ENCODE data around the gene C17orf75.

Gene C17orf75

DNA sequence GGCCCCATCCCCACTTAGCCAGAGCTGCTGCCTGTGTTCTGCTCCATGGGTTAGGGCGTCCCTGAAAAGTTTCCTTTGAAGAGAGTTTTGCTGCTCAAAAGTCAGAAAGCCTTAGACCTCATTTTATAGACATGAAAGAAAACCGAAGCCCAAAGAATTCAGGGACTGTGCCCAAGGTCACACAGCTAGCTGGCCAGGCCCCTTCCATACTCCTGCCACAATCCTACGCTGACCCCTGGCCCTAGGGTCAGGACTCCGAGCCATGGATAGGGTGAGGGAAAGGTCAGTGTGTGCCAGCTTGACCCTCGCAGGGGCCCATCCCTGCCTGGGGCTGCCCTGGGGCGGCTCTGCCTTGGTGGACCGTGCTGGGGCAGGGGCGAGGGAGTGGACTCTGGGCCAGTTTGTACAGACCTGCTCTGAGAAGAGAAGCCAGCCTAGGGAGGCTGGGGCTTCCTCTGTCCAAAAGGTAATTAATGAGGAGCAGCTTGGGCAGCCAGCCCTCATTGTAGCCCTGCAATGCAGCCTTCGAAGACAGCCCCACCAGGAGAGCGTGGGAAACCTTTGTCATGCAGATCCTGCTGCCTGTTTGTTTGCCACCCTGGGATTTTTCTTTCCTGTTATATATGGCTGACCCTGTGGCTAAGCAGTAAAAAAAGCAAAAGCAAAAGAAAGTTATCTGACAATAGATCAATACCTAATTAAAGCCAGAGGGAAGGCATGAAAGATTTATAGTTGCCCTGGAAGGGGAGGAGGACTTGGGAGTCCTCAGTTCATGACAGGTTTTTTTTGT, 38.9 kb downstream of the C17orf75 start:
- no peak for DNase-seq

DNA sequence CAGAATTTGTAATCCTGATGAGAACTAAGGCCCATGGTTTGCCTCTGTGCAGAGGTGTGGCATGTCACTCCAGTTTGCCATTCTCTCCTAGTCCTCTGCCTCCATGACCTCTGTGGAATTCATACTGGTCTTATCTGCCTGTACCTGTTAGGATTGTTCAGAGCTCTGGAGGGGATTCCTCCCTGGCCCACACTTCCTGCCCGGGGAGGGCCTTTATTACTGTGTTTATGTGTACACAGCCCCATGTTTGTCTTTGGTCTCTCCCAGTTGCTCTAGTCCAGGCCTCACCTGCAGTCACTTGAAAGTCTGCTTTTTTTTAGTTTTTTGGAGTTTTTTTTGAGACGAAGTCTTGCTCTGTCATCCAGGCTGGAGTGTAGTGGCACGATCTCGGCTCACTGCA, 39.9 kb downstream of the C17orf75 start:
- DNase-seq, result no peak

DNA sequence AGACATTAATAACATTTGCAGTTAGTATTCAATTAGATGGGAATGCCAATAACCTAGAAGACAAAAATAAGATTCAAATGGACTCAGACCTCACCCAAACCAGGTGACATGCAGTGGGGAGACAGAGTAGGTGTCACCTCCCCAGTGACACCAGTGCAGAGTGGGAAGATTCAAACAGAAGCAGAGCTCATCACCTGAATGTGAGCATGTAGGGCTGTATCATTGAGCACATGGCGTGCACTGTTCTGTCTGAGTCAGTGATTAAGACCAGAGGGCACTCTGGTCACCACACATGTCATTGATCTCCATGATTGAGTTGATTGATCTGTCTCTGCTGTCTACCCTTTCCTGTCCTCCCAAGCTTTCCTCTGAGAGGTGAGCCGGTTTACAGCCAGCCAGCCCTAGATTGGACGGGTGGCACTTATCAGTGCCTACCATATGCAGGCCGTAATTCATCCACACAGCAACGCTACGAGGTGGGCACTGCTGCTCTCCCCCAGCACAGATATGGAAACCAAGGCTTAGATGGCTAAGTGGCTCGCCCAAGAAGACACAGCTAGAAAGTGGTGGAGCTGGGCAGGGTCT, 42.3 kb downstream of the C17orf75 start:
- DNase-seq, result no peak

DNA sequence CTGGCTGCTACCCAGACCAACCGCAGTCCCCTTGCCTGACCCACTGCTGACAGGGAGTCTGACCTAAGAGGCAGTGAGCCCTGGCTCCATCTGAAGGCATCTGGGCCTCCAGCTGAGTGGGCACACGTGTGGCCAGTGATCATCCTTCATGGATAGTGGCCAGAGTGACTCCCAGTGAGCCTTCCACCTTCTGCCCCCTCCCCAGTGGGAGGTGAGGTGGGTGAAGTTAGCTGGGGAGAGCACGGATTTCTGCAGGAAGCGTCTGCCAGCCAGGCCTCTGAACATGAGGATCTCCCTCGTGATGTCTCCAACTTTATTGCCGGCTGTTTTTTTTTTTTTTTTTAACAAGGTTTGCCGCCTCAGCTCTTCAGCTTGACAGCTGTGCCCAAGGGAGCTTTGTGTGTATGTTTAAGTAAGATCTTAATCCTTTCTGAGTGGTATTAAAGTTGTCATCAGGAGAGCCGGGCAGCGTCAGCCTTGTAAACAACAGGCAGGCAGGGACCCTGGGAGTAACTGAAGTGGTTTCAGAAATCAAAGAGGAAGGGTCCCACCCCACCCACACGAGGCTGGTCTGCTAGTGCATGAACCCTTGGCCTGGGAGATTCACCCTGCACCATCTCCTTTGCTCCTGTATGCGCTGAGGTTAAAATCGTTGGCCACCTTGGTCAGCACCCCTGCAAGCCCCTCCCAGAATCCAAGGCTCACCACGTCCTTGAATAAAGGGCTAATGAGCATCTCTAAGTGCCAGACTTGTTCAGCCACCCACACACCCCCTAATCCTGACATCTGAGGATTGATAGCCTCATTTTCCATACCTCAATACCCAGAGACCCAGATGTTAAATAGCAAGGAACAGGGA, 43.0 kb downstream of the C17orf75 start:
- no peak for DNase-seq

DNA sequence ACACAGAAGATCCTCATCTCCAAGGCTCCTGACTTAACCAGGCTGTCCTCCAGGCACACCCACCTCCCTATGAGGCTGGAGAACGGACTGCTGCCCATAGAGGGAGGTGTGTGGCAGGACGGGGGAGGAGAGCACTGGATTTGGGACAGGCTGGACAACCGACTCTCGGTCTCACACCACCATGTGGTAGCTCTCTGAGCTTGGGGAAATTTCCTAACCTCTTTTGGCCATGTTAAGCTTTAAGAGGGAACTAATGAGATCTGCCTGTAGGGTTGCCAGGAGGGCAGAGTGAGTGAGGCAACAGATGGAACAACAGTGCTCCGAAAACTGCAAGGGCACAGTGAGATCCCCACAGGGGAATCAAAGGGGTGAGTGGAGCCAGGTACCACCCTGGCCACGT, 43.7 kb downstream of the C17orf75 start:
- DNase-seq, result no peak

DNA sequence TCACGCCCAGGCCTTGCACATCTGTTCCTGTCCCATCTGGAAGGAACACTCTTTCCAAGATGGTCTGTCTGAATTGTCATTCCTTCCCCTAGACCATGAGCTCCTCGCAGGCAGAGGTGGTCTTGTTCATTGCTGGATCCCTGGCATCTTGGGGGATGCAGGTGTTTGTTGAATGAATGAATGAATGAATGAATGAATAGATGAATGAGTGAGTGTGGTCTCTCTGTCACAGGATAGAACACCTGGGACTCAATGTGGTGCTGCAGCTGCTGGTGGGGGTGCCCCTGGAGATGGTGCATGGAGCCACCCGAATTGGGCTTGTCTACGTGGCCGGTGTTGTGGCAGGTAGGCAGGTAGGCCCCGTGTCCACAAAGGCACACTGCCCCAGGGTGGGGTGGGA, 44.1 kb downstream of the C17orf75 start:
- no peak for DNase-seq

DNA sequence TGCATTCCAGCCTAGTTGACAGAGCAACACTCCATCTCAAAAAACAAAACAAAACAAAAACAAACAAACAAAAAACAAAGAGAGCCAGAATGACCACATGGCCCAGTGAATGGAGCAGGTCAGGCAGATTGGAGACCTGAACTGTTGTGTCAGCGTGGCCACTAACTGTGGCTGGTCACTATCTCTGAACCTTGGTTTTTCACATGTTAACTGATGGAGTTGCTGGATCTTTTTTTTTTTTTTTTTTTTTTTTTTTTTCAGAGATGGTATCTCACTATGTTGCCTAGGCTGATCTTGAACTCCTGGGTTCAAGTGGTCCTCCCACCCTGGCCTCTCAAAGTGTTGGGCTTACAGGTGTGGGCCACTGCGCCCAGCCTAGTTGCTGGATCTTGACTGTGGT, 44.5 kb downstream of the C17orf75 start:
- DNase-seq, result no peak

DNA sequence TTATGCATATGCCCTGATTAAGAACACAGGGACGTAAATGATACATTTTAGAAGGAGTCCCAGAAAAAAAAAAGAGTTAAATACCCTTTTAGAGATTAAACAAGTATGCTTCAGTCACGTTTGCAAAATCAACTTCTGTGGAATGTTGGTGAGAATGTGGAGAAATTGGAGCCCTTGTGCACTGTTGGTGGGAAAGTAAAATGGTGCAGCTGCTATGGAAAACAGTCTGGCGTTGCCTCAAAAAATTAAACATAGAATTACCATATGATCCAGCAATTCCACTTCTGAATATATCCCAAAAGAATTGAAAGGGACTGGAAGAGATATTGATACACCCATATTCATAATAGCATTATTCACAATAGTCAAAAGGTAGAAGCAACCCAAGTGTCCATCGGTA, 49.9 kb downstream of the C17orf75 start:
- DNase-seq, result no peak

DNA sequence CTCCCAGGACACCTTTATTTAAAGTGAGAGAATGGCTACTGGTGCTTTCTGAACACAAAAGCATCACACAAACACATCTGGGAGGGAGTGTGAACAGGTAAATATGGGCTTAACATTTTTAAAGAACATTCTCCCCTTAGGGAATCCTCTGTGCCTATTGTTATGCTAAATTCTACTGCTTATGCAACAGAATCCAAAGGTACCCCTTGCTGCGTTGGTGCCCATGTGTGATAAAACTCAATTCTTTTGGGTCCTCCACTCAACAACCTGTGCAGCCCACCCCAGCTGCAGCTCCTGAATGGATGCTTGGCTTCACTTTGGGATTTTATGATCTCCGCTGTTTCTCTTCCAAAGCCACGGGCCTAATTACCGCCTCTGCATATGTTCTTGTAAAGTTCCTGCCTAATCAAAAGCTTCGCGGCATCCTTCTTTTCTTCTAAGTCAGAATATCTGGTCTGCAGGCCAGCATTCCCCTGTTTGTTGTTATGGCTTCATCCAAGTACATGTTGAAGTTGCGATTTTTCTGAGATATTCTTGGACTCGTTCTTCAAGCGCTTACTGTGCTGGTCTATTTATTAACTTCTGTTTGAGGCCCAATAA, 52.4 kb downstream of the C17orf75 start:
- no peak for DNase-seq

DNA sequence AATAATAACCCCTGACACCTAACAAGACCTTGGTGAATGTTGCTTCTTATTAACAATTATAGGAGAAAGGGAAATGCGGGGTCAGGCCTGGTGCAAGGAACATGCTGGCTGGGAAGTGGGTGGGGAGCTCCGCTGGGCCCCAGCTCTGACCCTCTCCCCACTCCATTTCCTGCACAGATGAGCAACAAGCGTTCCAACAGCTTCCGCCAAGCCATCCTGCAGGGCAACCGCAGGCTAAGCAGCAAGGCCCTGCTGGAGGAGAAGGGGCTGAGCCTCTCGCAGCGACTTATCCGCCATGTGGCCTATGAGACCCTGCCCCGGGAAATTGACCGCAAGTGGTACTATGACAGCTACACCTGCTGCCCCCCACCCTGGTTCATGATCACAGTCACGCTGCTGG, 53.4 kb downstream of the C17orf75 start:
- no peak for DNase-seq

DNA sequence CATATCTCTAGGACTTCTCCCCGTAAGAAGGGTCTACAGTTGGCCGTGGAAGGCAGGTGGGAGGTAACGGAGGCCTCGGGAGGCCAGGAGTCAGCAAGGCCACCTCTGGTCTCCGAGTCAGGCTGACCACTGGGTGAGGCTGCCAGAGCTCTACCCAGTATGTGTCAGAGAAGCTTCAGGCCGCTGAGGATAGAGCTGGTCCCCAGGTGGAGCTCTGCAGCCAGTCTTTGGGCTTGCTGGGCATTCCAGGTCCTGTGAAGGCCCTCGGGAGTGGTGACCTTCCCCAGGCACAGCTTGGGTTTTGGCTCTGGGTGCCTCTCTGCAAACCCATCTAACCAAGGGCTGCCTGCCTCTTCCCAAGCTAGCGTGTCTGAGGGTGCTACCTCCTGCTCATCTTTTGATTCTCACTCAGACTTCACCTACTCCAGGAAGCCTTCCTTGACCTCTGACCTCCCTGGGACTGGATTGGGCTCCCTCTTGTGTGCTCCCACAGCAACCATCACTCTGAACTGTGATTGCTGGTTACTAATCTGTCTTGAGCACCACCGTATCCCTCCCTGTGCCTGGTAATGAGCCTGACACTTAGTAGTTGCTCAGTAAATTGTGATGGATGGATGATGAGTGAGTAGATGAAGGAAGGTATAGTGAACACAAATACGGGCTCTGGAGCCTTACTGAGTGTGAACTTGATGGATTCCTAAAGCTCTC, 54.0 kb downstream of the C17orf75 start:
- DNase-seq, result no peak

DNA sequence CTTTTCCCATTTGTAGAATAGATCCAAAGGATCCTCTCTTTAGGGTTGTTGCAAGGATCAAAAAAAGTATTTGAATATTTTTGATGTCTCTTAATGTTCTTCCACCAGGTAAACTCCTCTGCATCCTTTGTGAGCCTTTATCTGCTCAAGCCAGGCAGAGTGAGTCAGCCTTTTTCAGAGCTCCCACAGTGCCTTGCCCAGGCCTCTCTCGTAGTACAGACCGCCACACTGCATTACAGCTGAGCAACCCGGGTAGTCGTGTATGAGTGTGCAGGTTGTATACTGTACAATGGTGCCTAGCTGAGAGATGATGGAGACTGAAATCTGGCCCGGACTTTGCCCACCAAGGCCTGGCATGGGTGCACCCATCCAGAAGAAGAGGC, 55.5 kb downstream of the C17orf75 start:
- no peak for DNase-seq

DNA sequence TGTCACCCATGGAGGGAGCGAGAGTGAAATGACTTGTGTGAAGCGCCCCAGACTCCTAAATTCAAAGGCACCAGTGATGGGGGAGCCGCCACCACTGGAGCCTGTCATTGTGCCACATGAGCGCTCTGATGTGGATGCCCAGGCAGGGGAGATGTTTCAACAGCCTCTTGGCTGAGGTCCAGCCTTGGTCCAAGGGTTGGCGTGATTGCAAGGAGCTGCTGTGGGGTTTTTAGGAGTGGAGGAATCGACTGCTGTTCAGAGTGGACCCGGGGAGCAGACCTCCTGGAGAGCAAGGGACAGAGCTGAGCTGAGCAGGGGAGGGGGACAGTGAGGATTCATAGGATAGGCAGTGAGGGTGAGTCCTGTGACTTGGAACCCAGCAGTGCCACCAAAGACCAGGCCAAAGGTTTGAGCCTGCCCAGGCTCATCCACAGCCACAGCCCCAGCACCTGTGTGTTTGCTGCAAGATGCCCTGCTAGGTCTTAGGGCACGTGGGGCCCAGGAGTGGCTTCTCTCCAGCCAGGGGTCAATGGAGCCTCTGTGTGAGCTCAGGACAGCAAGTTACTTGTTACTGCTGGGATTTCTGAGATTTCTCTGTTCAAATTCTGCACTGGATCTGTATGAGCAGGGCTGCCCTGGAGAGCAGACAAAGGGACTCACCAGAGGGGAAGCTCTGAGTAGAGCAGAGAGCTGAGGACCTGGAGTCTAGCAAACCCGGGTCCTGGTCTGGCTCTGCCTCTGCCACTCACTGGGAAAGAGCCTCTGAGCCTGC, 56.0 kb downstream of the C17orf75 start:
- no peak for DNase-seq

DNA sequence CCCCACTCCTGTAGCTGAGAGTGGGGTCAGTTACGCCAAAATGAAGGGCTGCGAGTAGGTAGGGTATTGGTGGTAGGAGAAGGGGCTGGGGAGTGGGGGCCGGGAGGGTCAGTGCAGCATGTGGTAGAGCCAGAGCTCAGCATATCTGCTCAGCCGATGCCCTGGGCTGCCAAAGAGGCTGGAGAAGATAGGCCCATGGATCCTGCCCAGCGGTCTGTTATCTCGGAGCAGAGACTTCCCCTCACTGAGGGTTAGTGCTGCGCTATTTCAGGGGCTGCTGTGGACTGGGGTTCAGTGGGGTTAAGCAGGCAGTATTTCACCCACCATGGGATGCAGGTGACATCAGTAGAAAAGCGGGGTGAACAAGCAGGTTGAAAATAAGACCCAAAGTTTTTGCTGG, 56.7 kb downstream of the C17orf75 start:
- no peak for DNase-seq

DNA sequence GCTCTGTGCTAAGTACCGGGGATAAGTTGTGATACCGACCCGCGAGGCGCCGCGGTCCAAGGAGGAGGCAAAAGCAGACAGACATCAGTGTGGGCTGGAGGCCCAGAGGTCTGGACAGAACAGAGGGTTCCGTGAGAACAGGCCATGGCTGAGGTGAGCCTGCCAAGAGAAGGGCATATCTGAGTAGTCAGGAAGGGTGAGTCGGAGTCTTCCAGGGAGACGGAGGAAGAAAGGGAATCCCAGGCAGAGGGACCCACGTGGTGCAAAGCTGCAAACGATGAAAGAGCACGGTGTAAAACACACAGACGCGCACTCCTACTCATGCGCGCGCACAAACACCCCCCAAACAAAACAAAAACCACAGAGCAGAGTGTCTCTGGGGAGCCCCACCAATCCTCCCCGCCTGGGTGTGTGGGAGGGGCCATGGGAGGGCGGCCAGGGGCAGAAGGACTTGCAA, 58.2 kb downstream of the C17orf75 start:
- DNase-seq, result peak; percentile 30

DNA sequence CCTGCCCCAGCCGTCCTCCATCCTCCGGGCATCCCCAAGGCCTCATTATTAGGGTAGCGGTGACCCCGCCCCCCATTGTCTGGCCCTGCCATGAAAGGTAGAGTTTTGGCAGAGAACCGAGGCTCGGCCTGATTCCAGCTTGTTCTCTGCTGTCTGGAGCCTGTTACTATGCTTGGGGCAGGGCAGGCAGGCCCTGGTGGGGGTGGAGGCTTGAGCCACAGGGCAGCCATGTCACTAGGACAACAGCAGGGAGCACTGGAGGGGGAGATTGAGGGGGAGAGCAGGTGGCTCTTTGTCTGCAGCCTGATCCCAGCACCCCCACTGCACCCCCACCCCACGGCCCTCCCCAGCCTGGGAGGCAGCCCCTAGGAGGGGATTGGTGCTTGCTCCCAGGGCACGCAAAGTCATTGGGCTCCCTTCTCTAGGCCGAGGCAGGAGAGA, 60.9 kb downstream of the C17orf75 start:
- no peak for DNase-seq

DNA sequence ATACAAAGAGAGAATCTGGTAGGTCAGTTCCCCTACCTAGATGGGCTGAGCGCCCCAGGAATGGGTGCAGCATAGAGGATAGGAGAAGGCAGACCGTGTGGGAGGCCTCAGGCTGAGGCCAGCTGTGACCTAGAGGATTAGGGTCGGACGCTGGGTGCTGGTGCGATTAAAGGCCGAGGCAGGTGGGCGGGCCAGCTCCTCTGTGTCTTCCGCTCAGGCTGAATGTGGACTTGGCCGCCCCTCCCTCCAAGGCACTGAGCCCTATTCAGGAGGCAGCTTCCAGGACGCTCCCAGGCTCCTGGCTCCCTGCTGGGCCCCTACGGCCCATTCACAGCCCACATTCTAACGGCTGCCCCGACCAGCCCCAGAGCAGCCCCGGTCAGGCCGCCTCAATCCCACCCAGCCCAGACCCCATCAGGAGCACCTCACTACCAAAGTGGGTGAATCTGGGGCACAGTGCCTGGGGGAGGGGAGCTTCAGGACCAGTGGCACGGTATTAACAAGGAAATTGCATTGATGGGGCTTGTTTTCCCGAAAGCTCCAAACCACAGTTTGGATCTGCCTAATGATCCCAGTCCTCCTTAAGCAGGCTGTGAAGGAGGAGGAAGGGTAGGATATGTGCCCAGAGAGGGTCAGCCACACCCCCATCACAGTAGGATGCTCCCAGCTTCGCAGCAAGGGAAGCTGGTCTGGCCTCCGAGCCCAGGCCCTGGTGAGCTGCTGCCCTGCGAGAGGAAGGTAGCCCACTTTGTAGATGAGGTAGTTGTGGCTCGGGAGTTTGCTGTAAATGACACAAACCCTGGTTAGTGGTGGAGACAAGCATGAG, 61.9 kb downstream of the C17orf75 start:
- DNase-seq, result no peak

DNA sequence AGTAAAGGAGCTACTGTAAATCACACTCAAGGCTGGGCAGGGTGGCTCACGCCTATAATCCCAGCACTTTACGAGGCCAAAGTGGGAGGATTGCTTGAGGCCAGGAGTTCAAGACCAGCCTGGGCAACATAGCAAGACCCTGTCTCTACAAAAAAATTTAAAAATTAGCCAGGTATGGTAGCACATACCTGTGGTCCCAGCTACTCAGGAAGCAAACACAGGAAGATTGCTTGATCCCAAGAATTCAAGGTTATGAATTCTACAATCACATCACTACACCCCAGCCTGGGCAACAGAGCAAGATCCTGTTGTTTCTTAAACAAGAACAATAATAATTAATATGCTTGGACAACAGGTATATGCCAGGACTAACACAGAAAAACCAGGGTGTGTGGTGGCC, 63.2 kb downstream of the C17orf75 start:
- DNase-seq, result no peak

Measured in HCEC 1CT (cell line).